GM19023 (cell line): Measurements from ENCODE around the gene TGM4.
"Not testable (repeated sequence)": the region's sequence is repeated elsewhere in the genome, so short reads cannot be mapped to it uniquely, and the experiment has no call there.

Experiments used
- ATAC-seq: cut with Tn5 transposase; IDR thresholded peaks from one replicate; pipeline ENCODE4 v1.9.1; 2021; ENCODE audit warnings: mild to moderate bottlenecking, moderate library complexity; ENCODE audit not compliant: unreplicated experiment

The TGM4 gene

DNA sequence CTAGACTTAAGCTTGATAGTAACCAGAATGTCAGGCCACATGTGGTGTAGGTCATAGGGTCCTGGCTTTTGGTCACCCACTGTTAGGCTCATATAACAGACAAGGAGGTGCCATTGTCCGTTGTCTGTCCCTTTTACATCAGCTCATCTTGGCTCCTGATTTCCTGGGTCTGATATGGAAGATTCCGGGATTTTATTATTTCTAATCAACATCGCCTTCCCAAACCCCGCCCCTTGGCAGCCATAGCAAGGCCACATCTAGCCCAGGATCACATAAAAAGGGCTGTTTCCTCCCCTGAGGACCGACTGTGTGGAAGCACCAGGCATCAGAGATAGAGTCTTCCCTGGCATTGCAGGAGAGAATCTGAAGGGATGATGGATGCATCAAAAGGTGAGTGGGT lies at the start of gene TGM4:
TGM4 (plus strand) TSS at position 301 of the 400 bp plus-strand sequence; CDS start at position 372, 71 bp downstream.
- no peak for ATAC-seq

DNA sequence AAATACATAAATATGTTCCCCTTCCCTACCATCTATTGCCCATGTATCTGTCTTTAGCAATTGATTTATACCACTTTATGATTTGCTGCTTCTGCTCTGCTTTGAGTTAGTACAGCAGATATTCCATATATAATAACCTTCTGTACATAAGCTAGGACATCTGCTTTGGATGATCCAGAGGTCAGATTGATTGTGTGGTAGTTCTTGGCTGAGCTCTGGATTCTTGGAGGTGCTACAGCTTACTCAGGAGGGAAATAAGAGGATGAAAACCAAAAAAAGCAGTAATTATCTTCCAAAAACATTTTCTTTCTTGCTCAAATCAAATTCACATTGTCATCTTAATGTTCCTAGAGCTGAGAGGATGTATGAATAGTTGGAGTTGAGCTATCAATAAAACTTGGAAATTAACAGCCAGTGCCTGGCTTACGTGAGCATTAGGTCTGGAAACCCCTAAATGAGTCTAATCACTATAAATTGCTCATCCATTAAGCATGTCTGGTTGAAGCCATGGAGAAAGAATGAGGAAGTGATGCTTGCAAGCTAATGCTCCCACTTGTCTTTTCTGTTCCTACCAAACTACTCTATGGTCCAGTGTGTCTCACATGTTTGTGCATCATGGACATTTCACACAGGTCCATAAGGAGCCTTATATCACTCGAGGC lies 49.0 kb upstream of the TGM4 start:
- ATAC-seq = no peak

DNA sequence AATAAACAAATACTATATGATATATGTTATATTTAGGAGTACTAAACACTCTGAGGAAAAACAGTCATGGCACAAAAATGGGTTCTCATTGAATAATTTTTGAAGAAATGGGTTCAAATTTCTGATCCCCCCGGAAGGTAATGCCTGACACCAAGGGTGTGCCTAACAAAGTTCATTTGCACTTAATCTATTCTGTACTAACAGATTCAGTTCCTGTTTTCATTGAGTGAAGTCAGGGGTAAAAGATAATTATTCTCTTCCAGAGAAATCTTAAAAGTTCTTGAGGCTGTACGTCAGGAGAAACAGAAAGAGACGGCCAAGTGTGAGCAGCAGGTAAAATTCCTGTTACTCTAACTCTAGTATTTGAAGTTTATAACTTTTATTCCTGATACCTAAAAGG lies 47.2 kb upstream of the TGM4 start:
- ATAC-seq = no peak

DNA sequence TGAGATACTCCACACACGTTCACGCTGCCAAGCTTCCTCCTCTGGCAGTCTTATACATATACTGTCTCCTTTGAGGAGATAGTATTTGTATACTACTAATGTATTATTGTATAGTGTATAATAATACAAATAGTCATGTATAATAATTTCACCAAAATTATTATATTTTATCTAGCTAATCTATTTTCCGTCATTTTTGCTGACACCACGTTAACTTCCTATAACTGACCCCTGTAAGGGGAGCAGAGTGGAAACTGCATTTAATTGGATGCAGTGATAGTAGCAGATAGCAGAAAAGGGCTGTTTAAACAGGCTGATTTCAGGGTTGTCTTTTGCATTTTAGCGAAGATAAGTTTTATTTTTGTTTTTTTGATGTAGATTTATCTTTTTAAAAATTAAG lies 43.2 kb upstream of the TGM4 start:
- ATAC-seq = no peak

DNA sequence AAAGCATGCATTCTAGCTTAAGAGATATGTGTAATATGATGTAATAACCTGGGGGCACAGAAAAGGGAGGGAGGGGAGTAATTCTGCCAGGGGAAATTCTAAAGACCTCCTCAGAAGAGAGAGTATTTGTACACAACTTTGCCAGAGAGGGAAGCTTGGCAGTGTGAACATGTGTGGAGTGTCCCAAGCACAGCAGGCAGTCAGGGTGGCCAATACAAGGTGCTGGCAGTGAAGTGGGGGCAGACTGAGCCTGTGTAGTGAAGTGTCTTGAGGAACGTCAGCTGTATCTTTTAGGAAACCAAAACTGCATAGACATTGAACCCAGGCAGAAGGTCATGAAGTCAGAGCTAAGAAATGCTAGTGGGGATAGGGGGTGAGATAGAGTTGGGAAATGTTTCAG lies 42.4 kb upstream of the TGM4 start:
- ATAC-seq = no peak

DNA sequence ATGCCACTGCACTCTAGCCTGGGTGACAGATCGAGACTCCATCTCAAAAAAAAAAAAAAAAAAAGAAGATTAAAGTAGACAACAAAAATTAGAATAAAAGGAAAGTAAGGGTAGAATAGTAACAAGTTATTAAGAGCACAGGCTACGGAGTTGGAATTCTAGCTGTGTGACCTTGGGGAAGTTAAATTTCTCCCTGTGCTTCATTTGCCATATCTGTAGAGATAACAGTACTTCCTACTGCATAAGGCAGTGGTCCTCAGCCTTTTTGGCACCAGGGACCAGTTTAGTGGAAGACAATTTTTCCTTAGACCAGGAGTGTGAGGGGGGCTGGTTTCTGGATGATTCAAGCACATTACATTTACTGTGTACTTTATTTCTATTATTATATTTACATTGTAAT lies 41.4 kb upstream of the TGM4 start:
- no peak for ATAC-seq

DNA sequence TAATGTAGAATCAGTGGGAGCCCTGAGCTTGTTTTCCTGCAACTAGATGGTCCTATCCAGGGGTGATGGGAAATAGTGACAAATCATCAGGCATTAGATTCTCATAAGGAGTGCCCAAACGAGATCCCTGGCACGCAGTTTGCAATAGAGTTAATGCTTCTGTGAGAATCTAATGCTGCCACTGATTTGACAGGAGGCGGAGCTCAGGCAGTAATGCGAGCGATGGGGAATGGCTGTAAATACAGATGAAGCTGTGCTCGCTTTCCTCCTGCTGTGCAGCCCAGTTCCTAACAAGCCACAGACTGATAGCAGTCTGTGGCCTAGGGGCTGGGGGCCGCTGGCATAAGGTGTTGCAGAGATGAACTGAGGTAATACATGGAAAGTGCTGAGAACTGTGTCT lies 41.0 kb upstream of the TGM4 start:
- no peak for ATAC-seq

DNA sequence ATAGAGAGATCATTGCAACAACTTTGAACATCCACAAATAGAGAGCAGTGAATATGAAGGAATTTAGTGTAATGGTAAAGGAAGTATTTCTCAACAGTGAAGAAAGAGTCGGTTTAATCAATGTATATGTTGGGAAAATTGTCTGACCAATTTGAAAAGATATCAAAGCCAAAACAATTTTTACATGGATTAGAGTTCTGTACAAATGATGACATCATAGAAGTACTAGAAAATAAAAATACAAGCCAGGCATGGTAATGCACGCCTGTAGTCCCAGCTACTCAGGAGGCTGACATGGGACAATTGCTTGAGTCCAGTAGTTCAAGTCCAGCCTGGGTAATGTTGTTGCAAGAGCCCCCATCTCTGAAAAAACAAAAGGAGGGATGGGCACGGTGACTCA lies 38.7 kb upstream of the TGM4 start:
- ATAC-seq = no peak

DNA sequence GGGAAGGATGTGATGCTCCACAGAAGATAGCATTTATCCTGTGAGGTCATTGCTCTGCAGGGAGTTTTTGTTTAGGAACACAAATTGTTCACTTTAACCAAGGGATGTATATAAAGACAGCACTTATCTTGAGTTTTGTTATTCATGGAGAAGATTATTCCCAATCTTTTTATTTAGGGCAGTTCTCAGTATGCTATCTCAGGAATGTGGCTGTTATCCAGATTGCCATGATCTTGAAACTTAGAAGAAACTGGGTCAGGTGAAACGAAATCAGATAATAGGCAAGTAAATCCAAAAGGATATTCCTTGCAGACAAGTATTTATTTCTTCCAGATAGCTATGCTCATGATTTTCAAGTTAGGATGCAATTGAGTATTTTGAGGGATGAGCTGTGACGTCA lies 32.0 kb upstream of the TGM4 start:
- ATAC-seq = no peak

DNA sequence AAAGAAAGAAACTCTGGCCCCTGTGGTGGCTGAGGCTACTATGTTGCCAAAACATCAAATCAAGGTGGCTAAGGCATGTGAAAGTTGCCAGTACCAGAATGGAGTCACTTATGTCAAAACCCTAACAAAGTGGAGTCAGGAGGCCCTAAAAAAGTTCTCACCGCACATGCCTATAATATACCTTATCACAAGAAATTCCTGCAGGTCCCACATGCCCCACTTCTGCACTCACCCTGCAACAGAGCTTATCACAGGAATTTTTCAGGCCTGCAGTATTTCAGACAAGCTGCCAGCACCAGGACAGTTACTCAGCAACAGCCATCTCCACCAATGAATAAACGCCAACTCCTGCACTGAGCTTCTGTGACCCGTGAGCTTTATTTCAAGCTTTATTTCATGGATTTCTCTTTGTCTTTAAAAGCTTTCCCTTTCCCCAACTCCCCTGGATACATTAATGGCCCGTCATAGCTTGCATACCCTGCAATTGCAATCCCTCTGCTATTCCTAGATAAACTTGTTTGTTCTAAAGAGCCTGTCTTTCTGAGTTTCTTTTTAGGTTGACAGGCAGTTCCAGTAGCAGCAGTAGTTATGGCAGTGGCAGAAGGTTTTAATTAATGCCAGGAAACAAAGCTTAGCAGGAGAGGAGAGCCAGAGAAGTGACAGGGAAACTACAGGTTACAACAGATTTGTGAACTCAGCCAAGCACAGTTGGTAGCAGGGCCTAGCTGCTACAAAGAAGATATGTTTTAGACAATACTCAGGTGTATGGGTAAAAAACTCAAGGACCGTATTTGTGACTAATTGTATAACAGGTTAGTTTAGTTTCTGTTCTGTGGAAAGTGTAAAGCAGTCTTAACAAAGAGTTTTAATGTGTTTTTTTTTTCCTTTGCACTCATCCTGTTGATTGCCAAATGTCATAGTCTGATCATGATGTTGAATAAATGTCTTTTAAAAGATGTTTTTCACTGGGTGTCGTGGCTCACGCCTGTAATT lies 28.6 kb upstream of the TGM4 start:
- no peak for ATAC-seq

DNA sequence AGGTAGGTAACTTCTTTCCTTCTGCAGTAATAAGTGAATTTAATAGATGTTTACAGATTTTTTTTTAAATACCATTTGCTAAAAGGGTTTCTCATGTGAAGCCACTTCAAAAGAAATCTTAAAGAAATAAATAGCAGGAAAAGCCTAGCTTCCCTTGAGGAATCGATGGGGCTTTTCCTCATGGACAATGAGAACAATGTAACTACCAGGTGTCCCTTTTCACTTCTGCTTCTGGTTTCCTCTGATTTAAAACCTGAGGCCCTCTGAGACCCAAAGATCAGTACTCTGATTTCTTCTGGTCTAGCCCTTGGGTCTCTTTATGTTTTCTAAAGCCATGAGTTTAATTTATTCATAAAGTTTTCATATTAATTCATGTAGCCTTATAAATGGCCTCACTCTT lies 25.8 kb upstream of the TGM4 start:
- ATAC-seq = no peak

DNA sequence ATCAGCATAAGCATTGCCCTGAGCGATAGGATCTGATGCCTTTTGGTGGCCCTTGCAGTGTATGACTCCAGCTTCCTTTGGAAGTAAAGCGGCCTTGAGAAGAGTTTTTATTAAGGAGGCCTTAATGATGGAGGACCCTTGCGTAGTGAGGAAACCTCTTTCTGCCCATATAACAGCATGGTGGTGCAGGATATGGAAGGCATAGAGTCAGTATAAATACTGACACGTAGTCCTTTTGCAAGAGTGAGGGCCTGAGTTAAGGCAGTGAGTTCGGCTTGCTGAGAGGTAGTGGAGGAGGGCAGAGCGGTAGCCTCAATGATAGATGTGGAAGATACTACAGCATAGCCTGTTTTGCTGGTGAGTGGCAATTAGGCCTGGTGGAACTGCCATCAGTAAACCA lies 17.7 kb upstream of the TGM4 start:
- ATAC-seq = not testable (repeated sequence)

DNA sequence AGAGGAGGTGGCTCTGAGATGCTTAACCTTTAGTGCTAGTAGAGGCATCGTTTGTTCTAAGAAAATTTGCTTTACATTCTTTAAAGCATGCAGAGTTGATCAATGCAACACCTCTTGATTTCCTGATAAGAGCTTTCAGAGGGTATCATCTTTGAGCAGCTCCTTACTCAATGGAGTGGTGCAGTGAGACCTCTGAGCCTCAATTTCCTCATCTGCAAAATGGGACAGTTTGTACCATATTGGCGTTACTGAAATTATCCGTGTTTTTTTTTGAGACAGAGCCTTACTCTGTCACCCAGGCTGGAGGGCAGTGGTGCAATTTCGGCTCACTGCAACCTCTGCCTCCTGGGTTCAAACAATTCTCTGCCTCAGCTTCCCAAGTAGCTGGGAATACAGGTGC lies 14.3 kb upstream of the TGM4 start:
- ATAC-seq = no peak

DNA sequence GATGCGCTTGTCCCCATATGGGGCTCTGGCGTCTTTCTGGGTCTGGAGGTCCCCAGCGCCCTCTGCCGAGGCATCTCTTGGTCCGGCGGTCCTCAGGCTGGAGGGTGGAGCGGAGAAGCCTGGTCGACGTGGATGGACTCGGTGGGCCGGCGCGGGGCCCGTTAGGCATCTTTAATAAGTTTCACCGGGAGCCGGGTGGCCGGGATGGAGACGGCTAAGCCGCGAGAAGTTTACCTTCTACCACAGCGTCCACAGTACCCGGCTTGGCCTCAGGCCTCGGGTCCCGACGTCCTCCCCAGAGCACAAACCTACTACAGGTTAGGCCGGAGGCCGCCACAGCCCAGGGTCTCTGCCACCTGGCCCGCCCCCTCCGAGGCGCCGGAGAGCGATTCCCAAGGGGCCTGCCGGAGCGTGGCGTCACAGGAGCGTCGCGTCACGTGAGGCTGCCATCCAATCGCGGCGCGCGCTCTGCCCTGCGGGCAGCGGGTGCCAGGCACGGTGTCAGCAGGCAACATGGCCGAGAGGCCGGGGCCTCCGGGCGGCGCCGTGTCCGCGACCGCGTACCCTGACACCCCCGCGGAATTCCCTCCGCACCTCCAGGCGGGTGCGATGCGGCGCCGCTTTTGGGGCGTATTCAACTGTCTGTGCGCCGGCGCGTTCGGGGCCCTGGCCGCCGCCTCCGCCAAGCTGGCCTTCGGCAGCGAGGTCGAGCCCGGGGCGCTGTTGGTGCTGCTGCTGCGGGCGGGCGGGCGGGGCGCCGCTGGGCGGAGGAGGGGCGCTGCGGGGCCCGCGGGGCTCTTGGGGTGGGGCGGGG lies 12.8 kb upstream of the TGM4 start, which contains the start of gene TMEM42:
TMEM42 (plus strand) TSS at position 501 of the 814 bp plus-strand sequence; CDS start at position 514, 13 bp downstream.
- peak; percentile 95 for ATAC-seq

DNA sequence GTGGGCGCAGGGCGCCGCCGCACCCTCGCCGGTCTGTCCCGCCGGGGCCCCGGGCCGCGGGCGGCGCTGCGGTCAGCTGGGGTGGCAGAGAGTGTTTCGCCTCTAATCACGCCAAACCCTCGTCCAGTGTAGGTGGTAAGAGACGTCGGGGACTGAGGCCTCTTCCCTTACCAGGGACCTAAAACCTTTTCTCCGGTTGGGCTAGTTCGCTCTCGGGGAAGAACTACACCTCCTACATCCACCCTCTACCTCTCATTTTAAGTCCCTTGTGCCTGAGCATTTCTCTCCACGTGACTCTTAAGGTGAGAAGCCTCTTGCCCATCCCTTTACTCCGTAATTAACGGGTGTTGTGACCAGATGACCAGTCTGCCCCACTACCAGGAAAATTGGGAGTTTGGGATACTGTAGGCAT lies 12.2 kb upstream of the TGM4 start:
- ATAC-seq = peak; percentile 25

DNA sequence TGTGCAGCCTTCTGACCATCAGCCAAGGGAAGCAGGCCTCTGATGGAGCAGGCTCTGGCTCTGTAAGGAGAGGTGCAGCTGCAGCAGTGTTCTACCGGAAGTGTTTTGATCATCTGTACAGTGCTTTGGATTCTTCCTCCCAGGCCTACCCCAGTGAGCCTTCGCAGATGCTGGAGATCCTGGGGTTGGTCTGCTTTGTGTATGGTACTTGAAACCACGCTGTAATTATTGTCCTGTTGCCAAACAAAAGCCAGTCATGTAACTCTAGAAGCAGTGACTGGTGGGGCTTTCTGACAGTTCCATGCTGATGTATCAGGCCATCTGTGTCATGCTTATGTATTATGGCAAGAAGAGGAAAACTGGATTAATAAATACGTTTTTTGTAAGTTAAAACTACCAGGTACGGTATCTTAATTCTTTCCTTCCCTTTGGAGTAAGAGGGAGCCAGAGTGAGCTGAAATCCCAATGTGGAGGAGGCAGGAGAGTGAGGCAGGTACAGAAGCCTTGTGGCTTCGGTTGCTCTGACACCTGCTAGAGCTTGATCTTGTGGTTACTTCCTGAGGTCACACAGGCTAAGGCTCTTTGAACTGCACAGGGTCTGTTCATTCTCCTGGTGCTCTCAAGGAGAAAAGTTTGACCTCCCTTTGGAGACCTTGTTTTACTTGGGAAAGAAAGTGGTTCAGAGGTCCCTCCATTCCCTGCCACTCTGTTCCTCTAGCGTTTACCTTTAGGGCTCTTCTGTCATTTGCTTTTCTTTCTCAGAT lies 9.0 kb upstream of the TGM4 start:
- no peak for ATAC-seq

DNA sequence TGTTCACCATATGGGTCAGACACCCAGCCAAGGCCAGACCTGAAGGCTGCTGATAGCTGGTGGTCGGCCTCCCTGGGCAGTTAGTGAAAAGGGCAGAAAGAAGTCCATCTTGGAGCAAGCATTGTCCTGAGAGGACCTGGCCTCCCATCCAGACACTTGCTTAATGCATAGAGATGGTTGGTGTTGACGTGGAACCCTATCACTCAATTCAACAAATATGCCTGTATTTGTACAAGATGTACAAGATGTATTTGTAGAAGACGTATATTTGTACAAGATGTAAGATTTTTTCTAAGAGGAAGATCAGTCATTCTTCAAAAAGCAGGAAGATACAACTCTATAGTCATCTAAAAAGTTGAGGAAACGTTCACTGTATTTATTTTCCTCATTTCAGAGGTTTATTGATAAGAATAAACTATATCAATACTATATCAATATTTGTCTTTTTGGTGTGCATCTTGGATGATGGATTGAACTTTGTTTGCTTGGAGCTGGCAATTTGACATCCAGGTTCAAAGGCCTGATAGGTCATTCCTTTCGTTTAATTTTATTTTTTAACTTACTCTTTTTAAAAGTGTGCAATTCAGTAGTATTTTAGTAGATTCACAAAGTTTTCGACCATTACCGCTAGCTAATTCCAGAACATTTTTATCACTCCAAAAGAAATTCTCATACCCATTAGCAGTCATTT lies 6.8 kb upstream of the TGM4 start:
- no peak for ATAC-seq

DNA sequence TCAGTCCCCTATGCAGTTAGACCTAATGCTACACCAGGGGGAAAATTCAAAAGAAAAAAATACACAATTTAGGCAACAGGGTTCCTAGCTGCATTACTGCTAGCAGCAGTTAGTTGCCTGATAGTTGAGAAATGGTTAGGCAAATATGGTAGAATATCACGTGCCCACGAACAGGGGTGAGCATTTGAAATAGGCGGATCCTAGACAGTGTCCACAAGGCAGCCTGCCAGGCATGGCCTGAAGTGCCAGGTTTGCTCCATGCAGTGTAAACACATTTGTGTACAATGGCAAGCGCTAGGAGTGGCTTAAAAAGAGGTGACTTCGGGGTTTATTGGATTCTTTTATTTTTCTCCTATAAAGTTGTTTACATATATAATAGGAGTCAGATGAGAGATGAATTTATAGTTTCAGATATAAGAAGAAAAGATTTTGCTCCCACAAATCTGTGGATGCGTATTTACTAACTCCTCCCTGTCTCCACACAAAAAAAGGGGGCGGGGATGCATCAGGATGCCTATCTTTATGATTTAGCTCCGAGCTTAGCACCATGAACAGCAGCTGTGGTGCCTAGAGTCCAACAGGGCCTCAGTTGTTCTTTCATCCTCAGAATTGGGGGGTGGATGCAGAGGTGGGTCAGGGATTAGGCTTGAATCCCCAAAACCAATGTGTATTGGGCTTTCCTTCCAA lies 3.9 kb upstream of the TGM4 start:
- ATAC-seq = no peak

DNA sequence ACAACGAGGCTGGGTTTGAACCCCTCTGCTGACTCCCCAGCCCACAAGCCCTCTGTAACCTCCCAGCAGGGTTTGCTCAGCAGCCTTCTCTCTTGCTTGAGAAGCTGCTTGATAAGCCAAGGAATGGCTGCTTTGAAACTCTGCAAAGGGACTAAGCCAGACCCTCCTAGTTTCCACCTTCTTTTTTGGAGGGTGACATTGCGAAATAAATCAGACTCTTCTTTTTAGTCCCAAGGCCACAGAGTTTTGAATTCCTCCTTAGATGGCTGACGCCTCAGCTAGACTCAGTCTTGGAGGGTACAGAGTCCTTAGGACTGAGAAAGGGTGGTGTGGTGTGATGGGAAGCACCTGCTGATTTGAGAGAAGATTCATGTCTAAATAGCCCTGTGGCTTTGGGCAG lies 1.2 kb downstream of the TGM4 start:
- no peak for ATAC-seq
